Astrocyte (in vitro differentiated cells and primary cell): ENCODE data around the gene PHKG2.

ENCODE experiments used
- CTCF ChIP-seq: IDR thresholded peaks from 2 replicates; pipeline ENCODE4 v1.5.1; 2011; ENCODE audit warnings: low read depth, mild to moderate bottlenecking, inconsistent platforms, low read length, moderate library complexity; ENCODE audit not compliant: insufficient read depth
- EZH2 ChIP-seq: IDR thresholded peaks from 2 replicates; pipeline ENCODE4 v1.6.1; 2012; ENCODE audit warnings: mild to moderate bottlenecking, low read length, inconsistent platforms; ENCODE audit not compliant: insufficient read depth

GRCh38 chr16:30728321-30728720 is 19.9 kb upstream of the PHKG2 start:
- TF ChIP-seq CTCF (no peak), EZH2 (no peak)
